ENCODE measurements around the gene SCO2. TPM values are rescaled to one million over a fixed set of nuclear protein-coding genes. Genes with fewer than 3 reads are reported as not detected.

The SCO2 gene
- total and polyA plus RNA-seq, 2 of the 13 experiments (the other 11 are each of a cell fraction or from before 2014, with no cell fraction given), result 0.32 to 3.7 TPM

DNA sequence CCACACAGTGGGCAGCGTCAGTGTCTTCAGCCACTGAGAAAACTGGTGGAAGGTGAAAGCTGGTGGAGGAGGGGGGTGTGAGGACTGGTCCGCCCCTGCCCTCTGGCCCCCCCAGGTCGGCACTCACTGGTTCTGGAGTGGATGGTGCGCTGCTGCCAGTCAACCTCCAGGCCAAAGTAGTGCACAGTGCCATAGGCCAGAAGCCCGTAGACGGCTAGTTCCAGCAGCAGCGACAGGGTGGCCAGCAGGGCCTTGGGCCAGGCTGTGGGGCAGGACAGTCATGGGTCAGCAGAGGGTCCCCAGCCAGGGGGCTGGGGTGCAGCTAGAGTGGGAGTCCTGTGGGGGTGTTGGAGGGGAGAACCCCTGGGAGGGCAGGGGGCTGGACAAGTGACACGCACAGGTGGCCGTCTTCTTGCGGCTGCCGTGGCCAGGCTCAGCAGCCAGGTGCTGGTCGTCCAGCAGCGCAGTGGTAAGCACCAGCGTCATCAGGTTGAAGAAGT lies 20.1 kb downstream of the SCO2 start:
- WGBS (ENCODE audit: low lambda C conversion rate), result 100% methylated on average over 7 of the region's 14 CpGs
- POLR2A ChIA-PET, result no interaction called here
- intact Hi-C loops (cut with micrococcal nuclease; ENCODE audit: unreplicated experiment), result no loop called here
- TF ChIP-seq POLR2AphosphoS2 (IDR thresholded peaks at IDR 0.05; ENCODE audit: low read depth, low read length) (no peak), GATA4 (IDR thresholded peaks at IDR 0.05; ENCODE audit: borderline replicate concordance, low read depth) (no peak), ZNF788 (CRISPR knock-in tag; IDR thresholded peaks at IDR 0.05; ENCODE audit: borderline replicate concordance) (no peak), HOXA9 (CRISPR knock-in tag; IDR thresholded peaks at IDR 0.05; ENCODE audit: borderline replicate concordance) (no peak), YEATS2 (CRISPR knock-in tag; IDR thresholded peaks at IDR 0.05; ENCODE audit: borderline replicate concordance) (no peak), ZFYVE20 (CRISPR knock-in tag; IDR thresholded peaks at IDR 0.05; ENCODE audit: borderline replicate concordance, low read depth) (no peak), ZNF7 (CRISPR knock-in tag; IDR thresholded peaks at IDR 0.05) (no peak), GABPA (IDR thresholded peaks at IDR 0.05; ENCODE audit: low read depth, low read length) (no peak), GABPA (CRISPR knock-in tag; IDR thresholded peaks at IDR 0.05; ENCODE audit: low read depth) (no peak), POLR2A (IDR thresholded peaks at IDR 0.05; ENCODE audit: insufficient read depth in 1 of 2, low read depth in 2 of 2, low read length in 2 of 2) (no peak), ZNF510 (CRISPR knock-in tag; IDR thresholded peaks at IDR 0.05; ENCODE audit: low read depth) (no peak), ZNF232 (CRISPR knock-in tag; IDR thresholded peaks at IDR 0.05; ENCODE audit: borderline replicate concordance) (no peak), NR3C1 (CRISPR knock-in tag; IDR thresholded peaks at IDR 0.05) (no peak)
- TF ChIP-seq, protein P1, sequence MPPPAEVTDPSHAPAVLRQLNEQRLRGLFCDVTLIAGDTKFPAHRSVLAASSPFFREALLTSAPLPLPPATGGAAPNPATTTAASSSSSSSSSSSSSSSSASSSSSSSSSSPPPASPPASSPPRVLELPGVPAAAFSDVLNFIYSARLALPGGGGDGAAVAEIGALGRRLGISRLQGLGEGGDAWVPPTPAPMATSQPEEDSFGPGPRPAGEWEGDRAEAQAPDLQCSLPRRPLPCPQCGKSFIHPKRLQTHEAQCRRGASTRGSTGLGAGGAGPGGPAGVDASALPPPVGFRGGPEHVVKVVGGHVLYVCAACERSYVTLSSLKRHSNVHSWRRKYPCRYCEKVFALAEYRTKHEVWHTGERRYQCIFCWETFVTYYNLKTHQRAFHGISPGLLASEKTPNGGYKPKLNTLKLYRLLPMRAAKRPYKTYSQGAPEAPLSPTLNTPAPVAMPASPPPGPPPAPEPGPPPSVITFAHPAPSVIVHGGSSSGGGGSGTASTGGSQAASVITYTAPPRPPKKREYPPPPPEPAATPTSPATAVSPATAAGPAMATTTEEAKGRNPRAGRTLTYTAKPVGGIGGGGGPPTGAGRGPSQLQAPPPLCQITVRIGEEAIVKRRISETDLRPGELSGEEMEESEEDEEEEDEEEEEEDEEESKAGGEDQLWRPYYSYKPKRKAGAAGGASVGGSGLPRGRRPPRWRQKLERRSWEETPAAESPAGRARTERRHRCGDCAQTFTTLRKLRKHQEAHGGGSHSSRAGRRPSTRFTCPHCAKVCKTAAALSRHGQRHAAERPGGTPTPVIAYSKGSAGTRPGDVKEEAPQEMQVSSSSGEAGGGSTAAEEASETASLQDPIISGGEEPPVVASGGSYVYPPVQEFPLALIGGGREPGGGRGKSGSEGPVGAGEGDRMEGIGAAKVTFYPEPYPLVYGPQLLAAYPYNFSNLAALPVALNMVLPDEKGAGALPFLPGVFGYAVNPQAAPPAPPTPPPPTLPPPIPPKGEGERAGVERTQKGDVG (CRISPR knock-in tag; IDR thresholded peaks at IDR 0.05; ENCODE audit: borderline replicate concordance), result no peak
- TF ChIP-seq, protein P2, sequence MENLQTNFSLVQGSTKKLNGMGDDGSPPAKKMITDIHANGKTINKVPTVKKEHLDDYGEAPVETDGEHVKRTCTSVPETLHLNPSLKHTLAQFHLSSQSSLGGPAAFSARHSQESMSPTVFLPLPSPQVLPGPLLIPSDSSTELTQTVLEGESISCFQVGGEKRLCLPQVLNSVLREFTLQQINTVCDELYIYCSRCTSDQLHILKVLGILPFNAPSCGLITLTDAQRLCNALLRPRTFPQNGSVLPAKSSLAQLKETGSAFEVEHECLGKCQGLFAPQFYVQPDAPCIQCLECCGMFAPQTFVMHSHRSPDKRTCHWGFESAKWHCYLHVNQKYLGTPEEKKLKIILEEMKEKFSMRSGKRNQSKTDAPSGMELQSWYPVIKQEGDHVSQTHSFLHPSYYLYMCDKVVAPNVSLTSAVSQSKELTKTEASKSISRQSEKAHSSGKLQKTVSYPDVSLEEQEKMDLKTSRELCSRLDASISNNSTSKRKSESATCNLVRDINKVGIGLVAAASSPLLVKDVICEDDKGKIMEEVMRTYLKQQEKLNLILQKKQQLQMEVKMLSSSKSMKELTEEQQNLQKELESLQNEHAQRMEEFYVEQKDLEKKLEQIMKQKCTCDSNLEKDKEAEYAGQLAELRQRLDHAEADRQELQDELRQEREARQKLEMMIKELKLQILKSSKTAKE (CRISPR knock-in tag; IDR thresholded peaks at IDR 0.05; ENCODE audit: borderline replicate concordance), result no peak
- TF ChIP-seq, protein P3, sequence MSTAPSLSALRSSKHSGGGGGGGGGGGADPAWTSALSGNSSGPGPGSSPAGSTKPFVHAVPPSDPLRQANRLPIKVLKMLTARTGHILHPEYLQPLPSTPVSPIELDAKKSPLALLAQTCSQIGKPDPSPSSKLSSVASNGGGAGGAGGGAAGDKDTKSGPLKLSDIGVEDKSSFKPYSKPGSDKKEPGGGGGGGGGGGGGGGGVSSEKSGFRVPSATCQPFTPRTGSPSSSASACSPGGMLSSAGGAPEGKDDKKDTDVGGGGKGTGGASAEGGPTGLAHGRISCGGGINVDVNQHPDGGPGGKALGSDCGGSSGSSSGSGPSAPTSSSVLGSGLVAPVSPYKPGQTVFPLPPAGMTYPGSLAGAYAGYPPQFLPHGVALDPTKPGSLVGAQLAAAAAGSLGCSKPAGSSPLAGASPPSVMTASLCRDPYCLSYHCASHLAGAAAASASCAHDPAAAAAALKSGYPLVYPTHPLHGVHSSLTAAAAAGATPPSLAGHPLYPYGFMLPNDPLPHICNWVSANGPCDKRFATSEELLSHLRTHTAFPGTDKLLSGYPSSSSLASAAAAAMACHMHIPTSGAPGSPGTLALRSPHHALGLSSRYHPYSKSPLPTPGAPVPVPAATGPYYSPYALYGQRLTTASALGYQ (CRISPR knock-in tag; IDR thresholded peaks at IDR 0.05), result no peak
- TF ChIP-seq, protein P4, sequence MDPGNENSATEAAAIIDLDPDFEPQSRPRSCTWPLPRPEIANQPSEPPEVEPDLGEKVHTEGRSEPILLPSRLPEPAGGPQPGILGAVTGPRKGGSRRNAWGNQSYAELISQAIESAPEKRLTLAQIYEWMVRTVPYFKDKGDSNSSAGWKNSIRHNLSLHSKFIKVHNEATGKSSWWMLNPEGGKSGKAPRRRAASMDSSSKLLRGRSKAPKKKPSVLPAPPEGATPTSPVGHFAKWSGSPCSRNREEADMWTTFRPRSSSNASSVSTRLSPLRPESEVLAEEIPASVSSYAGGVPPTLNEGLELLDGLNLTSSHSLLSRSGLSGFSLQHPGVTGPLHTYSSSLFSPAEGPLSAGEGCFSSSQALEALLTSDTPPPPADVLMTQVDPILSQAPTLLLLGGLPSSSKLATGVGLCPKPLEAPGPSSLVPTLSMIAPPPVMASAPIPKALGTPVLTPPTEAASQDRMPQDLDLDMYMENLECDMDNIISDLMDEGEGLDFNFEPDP (CRISPR knock-in tag; conservative IDR thresholded peaks at IDR 0.05), result no peak

More for the DNA sequence above, 20.1 kb downstream of the SCO2 start:
- in situ Hi-C loops (cut with HindIII; ENCODE audit: extremely low pct_ligation_motif_present, low pct_unique_long_range_greater_than_20kb), result no loop called here
- Histone ChIP-seq H3K4me1 (ENCODE audit: insufficient read depth, low read length) (peaks cover 19% of the 10 kb centered on the region), H3K4me3 (replicated peaks in 1 of 3; ENCODE audit: insufficient read depth in 1 of 3, low read depth in 2 of 3, low read length in 3 of 3) (no peak overlapping the region), H3K9ac (ENCODE audit: insufficient read depth, low read depth, low read length) (no peak overlapping the region), H3K27me3 (ENCODE audit: control insufficient read depth in 1 of 2, insufficient read depth in 2 of 2, low read length in 2 of 2) (no peaks in the 10 kb centered on the region; a peak in 1 of 5 replicates), H3K36me3 (replicated peaks in 1 of 2; ENCODE audit: control insufficient read depth in 1 of 2, insufficient read depth in 2 of 2, low read length in 2 of 2) (peaks cover 2 to 10% of the 10 kb centered on the region in 2 experiments; a peak in 1 of 5 replicates), H2AFZ (ENCODE audit: low read length) (no peak overlapping the region), H3K9me3 (ENCODE audit: low read length) (no peaks in the 10 kb centered on the region), H4K20me1 (ENCODE audit: insufficient read depth, low read length) (no peaks in the 10 kb centered on the region), H3K79me2 (ENCODE audit: insufficient read depth, low read length) (peaks cover 28% of the 10 kb centered on the region), H3K4me2 (ENCODE audit: low read depth, low read length) (no peak overlapping the region), H3K27ac (ENCODE audit: extremely low read length, insufficient read depth, low read length) (no peak overlapping the region)
- ATAC-seq, result no peak
- no peak for DNase-seq (ENCODE audit: low spot score)
- no TSS peak for BruUV-seq (replicated peaks)
- CTCF ChIA-PET (ENCODE audit: low intra/inter-chr PET ratio, low total read pairs), result no interaction called here
- no peak for FAIRE-seq

All from HepG2 (cell line).